Stimulated activated effector memory CD8-positive, alpha-beta T cell treated with anti-CD3 and anti-CD28 coated beads, Interleukin-12 subunit alpha, Interleukin-12 subunit beta, amount 100 ng/mL, for 72 hours (primary cell): Measurements from ENCODE around the gene C16orf89.
"Not testable (repeated sequence)": the region's sequence is repeated elsewhere in the genome, so short reads cannot be mapped to it uniquely, and the experiment has no call there.

Experiments
- ATAC-seq: fragments of 150-1000 bp; cut with Tn5 transposase; 2 replicates; pipeline ENCODE4 v1.10.0; 2021
- DNase-seq, 2 donors: peaks; one replicate each; pipeline ENCODE4 v3.0.0; 2021 to 2022; ENCODE audit warnings: low spot score in 2 of 2
- H3K27ac Mint-ChIP-seq: one replicate; pipeline ENCODE4 v1.8.0; 2022; ENCODE audit warnings: mild to moderate bottlenecking, mixed read lengths
- H3K36me3 Mint-ChIP-seq: one replicate; pipeline ENCODE4 v1.8.0; 2022; ENCODE audit warnings: mild to moderate bottlenecking, mixed read lengths
- H3K4me1 Mint-ChIP-seq: one replicate; pipeline ENCODE4 v1.8.0; 2022; ENCODE audit warnings: mixed read lengths
- H3K4me3 Mint-ChIP-seq: one replicate; pipeline ENCODE4 v1.8.0; 2022; ENCODE audit warnings: mild to moderate bottlenecking, mixed read lengths
- H3K9me3 Mint-ChIP-seq: one replicate; pipeline ENCODE4 v1.8.0; 2022; ENCODE audit warnings: mixed read lengths

The C16orf89 gene

GRCh38 chr16:5056352-5056751 lies 9.4 kb downstream of the C16orf89 start:
- H3K36me3 Mint-ChIP-seq: no peaks in the 10 kb centered on the region
- H3K4me3 Mint-ChIP-seq: no peak overlapping the region
- ATAC-seq: peak; percentile 85

GRCh38 chr16:5054876-5055865 lies 10.6 kb downstream of the C16orf89 start:
- ATAC-seq: no peak
- Mint-ChIP-seq H3K4me3 (no peak overlapping the region), H3K36me3 (no peaks in the 10 kb centered on the region), H3K9me3 (no peaks in the 10 kb centered on the region), H3K27ac (no peak overlapping the region), H3K4me1 (no peaks in the 10 kb centered on the region)
- DNase-seq: no peak

More at GRCh38 chr16:5056352-5056751, 9.4 kb downstream of the C16orf89 start:
- DNase-seq: peak; percentile 14 to 66
- Mint-ChIP-seq H3K4me1 (no peaks in the 10 kb centered on the region), H3K9me3 (no peaks in the 10 kb centered on the region), H3K27ac (no peak overlapping the region)

- Mint-ChIP-seq H3K9me3 (no peaks in the 10 kb centered on the region), H3K36me3 (peaks cover 4% of the 10 kb centered on the region), H3K27ac (peak overlapping the region; percentile 1), H3K4me1 (no peaks in the 10 kb centered on the region), H3K4me3 (no peak overlapping the region)
- no peak for DNase-seq
- no peak for ATAC-seq
These were observed 18.8 kb downstream of the C16orf89 start for GRCh38 chr16:5046914-5047313.

GRCh38 chr16:5045499-5046115 lies 20.1 kb downstream of the C16orf89 start:
- Mint-ChIP-seq H3K4me3 (no peak overlapping the region), H3K9me3 (no peaks in the 10 kb centered on the region), H3K4me1 (peaks cover 8% of the 10 kb centered on the region), H3K36me3 (peaks cover 4% of the 10 kb centered on the region), H3K27ac (no peak overlapping the region)
- no peak for DNase-seq
- no peak for ATAC-seq

- not testable (repeated sequence) for H3K9me3 Mint-ChIP-seq, ATAC-seq, H3K4me1 Mint-ChIP-seq, DNase-seq, H3K4me3 Mint-ChIP-seq, H3K36me3 Mint-ChIP-seq, H3K27ac Mint-ChIP-seq
These were observed 21.2 kb downstream of the C16orf89 start for GRCh38 chr16:5044581-5044980.

GRCh38 chr16:5044011-5044540 lies 21.7 kb downstream of the C16orf89 start:
- Mint-ChIP-seq H3K4me1 (peaks cover 8% of the 10 kb centered on the region), H3K27ac (no peak overlapping the region), H3K4me3 (no peak overlapping the region), H3K9me3 (no peaks in the 10 kb centered on the region), H3K36me3 (peaks cover 4% of the 10 kb centered on the region)
- no peak for ATAC-seq
- DNase-seq: no peak

- DNase-seq (no peak), ATAC-seq (no peak)
- no peak overlapping the region for H3K4me3 Mint-ChIP-seq
- H3K9me3 Mint-ChIP-seq: no peaks in the 10 kb centered on the region
- peaks cover 4% of the 10 kb centered on the region for H3K36me3 Mint-ChIP-seq
- peaks cover 8% of the 10 kb centered on the region for H3K4me1 Mint-ChIP-seq
- no peak overlapping the region for H3K27ac Mint-ChIP-seq
These were observed 23.1 kb downstream of the C16orf89 start for GRCh38 chr16:5042574-5043171.

- Mint-ChIP-seq H3K36me3 (peaks cover 4% of the 10 kb centered on the region), H3K4me1 (peaks cover 8% of the 10 kb centered on the region), H3K4me3 (no peak overlapping the region), H3K27ac (no peak overlapping the region), H3K9me3 (no peaks in the 10 kb centered on the region)
- no peak for ATAC-seq
- DNase-seq: no peak
These were observed 24.1 kb downstream of the C16orf89 start for GRCh38 chr16:5041600-5042133.

GRCh38 chr16:5040451-5040850 lies 25.3 kb downstream of the C16orf89 start:
- H3K4me3 Mint-ChIP-seq: no peak overlapping the region
- peak overlapping the region; percentile 51 for H3K27ac Mint-ChIP-seq
- H3K4me1 Mint-ChIP-seq: peaks cover 8% of the 10 kb centered on the region
- DNase-seq: no peak
- no peaks in the 10 kb centered on the region for H3K9me3 Mint-ChIP-seq
- ATAC-seq: no peak
- H3K36me3 Mint-ChIP-seq: peaks cover 4% of the 10 kb centered on the region

- Mint-ChIP-seq H3K4me1 (peaks cover 29% of the 10 kb centered on the region), H3K4me3 (no peak overlapping the region), H3K36me3 (no peaks in the 10 kb centered on the region), H3K9me3 (no peaks in the 10 kb centered on the region), H3K27ac (no peak overlapping the region)
- no peak for ATAC-seq
- no peak for DNase-seq
These were observed 29.3 kb downstream of the C16orf89 start for GRCh38 chr16:5036228-5037156.

GRCh38 chr16:5035909-5036227 lies 29.9 kb downstream of the C16orf89 start:
- H3K27ac Mint-ChIP-seq: no peak overlapping the region
- H3K4me3 Mint-ChIP-seq: no peak overlapping the region
- ATAC-seq (no peak), DNase-seq (no peak)
- no peaks in the 10 kb centered on the region for H3K36me3 Mint-ChIP-seq
- H3K9me3 Mint-ChIP-seq: no peaks in the 10 kb centered on the region
- peaks cover 25% of the 10 kb centered on the region for H3K4me1 Mint-ChIP-seq

GRCh38 chr16:5034167-5034523 lies 31.6 kb downstream of the C16orf89 start:
- H3K4me3 Mint-ChIP-seq: peak overlapping the region; percentile 78
- DNase-seq (no peak), ATAC-seq (no peak)
- no peaks in the 10 kb centered on the region for H3K9me3 Mint-ChIP-seq
- peaks cover 23% of the 10 kb centered on the region for H3K4me1 Mint-ChIP-seq
- H3K36me3 Mint-ChIP-seq: no peaks in the 10 kb centered on the region
- peak overlapping the region; percentile 89 for H3K27ac Mint-ChIP-seq

GRCh38 chr16:5033256-5034166 lies 32.2 kb downstream of the C16orf89 start, which contains the start of gene NAGPA:
TSS of gene NAGPA (minus strand) at chr16:5033935. CDS start at chr16:5033914, 21 bp downstream.
- peak; percentile 94 for ATAC-seq
- DNase-seq: peak; percentile 70 to 88
- H3K36me3 Mint-ChIP-seq: no peaks in the 10 kb centered on the region
- peaks cover 28% of the 10 kb centered on the region for H3K4me1 Mint-ChIP-seq
- no peaks in the 10 kb centered on the region for H3K9me3 Mint-ChIP-seq
- peak within 1 kb of the TSS; percentile 89 for H3K27ac Mint-ChIP-seq
- H3K4me3 Mint-ChIP-seq: peak within 1 kb of the TSS; percentile 78
